SKM-1 (cell line): ENCODE results near the gene ZDHHC3.

Experiments
- DNase-seq: peaks from one replicate; lab custom pipeline; 2025; ENCODE audit not compliant: unreplicated experiment; lab: John Stamatoyannopoulos, UW

Gene ZDHHC3

DNA sequence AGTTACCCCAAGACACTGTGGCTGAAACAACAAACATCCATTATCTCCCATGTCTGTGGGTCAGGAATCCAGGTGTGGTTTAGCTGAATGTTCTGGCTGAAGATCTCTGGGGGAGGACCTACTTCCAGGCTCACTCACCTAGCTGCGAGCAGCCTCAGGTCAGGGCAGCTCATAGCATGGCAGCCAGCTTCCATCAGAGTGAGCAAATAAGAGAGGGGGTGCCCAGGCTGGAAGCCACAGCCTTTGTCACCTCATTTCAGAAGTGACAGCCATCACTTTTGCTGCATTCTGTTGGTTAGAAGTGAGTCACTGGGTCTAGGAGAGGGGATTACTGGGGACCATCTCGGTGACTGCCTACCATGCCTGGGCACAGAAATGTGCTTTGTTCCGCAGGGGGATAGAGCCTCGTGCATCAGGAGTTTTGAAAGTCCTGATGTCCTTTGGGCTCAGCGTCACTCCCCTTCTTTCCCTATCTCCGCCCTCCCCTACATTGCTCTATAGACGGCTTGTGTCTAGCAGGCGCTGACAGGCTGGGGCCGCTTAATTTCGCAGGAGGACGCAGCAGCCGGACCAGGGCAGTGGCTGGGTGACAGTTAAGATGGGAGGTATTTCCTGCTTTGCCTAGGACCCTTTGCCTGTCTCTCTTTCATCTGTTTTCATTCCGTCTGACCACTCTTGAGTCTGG is 76.1 kb downstream of the ZDHHC3 start:
- no peak for DNase-seq

DNA sequence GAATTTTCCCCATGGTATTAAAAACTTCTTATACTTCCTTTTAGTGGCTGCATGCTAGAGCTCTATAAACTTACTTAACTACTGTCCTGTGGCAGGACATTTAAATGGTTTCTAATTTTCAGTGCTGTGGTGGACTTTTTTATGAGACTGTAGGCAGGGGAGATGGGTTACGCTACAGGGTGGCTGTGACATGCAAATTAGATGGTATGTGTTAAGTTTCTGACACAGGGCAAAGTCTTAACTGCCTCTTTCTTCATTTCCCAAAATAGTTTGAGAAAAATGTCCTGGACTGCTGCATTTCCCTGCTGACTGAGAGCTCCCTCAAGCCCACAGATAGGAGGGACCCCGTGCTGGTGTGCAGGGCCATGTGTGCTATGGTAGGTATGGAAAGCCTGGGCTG is 79.5 kb downstream of the ZDHHC3 start:
- no peak for DNase-seq

GRCh38 chr3:44894485-44894884 is 81.5 kb downstream of the ZDHHC3 start:
- no peak for DNase-seq

DNA sequence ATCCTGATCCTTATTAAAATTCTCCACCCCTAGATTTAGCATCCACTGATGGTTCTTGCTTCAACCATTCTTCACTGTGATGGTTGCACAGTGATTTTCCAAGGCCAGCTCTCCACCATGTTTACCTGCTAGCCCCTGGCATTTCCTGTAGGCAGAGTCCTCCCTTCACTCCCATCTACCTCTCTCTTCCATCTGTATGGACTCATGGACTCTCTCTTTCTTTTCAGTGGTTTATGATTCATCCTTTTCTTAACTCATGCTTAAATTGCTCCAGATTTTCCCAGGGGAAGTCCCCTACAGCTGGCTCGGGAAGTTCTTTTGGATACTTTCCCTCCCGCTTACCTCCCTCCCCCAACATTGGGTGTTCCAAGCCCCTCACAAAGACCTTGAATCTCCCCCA is 82.9 kb downstream of the ZDHHC3 start:
- DNase-seq, result no peak

GRCh38 chr3:44892689-44893088 is 83.3 kb downstream of the ZDHHC3 start:
- DNase-seq, result no peak

DNA sequence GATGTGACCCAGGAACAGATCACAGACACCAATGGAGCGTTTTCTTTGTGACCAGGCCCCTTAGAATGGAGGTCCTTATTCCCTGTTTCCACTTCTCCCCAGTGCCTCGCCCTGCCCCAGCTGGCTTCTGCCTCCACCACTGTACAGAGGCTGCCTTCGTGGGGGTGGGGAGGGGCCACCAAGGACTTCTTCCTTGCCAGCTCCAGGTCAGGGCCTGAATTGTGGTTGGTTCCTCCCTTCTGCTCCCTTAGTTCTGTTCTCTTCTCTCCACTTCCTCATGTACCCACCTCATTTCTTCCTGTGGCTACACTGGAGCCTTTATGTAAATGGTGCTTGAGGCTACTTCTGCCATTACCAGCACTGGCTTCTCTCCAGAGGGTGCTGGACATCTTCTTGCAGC is 85.1 kb downstream of the ZDHHC3 start:
- peak; percentile 68 for DNase-seq

DNA sequence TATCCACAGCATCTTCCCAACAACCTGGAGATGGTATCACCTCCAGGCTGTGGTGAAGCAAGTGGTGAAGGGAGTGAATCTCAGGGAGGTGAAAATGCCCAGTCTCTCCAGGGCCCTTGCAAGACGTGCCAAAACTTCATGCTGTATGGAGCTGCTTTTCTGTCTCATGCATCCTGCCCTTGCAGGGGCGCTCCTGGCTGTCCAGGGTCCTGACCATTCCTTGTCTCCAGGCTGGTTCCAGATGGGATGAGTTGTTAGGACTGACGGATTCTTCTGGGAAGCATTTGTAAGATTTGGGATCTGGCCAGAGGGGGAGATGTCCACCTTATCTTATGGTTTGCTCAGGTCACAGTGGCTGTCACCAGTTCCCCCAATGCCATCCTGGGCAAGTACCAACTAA is 85.7 kb downstream of the ZDHHC3 start:
- DNase-seq, result no peak

DNA sequence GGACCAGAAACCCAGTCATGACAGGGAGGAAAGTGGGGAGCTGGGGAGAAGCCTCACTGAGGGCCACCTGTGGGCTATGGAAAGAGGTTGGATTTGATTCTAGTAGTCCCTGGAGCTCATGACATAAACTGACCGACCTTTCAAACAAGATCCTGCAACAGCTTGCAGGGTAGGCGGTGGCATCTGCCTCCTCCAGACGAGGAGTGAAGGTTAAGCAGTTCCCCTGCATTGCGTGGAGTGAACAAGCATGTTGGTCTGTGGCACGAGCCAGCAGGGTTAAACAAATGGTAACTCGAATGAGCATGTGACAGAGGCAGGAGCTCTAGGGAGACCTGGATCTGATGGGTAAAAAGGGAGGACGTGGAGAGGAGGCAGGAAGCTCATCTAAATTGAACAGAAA is 88.9 kb downstream of the ZDHHC3 start:
- no peak for DNase-seq

- DNase-seq, result no peak
Measured at GRCh38 chr3:44886561-44886960, 89.4 kb downstream of the ZDHHC3 start.

DNA sequence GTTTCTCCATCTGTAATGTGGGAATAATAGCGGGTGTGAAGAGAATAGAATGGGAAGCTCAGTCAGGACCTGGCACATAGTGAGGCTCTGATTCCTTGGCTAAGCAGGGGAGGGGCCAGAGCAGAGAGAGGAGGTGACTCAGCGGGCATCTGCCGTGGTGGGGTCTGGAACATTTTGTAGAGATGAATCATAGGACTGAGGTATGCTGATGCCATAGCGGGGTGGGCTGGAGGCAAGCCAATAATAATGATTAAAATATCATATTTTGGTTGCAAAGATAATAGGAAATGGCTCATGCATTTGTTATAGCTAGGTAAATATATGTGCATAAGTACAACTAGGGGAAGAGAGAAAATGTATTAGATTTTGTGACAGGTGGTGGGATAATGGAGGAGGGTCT is 90.4 kb downstream of the ZDHHC3 start:
- DNase-seq, result no peak

GRCh38 chr3:44883999-44884431 is 92.0 kb downstream of the ZDHHC3 start:
- DNase-seq, result no peak

DNA sequence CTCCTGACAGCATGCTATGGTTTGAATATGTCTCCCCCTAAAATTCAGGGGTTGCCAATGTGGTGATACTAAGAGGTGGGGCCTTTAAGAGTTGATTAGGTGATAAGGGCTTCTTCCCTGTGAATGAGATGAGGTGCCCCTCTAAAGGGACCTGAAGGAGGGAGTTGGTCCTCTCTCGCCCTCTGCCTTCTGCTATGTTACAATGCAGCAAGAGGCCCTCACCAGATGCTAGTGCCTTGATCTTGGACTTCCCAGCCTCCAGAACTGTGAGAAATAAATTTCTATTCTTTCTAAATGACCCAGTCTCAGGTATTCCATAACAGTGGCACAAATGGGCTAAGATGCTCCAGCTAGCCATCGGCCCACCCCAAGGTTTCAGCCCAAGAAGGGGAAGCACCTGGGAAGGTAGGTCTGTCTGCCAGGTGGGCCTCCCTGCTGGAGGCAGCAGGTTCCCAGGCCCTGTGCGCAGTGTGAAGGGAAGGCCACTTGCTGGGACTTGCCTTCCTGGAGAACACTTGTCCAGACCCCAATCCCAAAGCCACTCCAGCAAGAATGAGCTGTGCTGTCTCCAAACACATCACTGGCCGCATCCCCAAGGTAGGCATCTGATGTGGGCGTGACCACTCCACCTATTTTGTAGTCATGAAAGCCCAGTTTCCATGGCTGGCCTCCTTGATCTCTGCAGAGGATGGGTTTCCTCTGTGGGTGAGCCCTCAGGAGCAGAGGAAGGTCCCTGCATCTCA is 92.6 kb downstream of the ZDHHC3 start:
- DNase-seq, result no peak

- DNase-seq, result no peak
Measured at GRCh38 chr3:44880284-44880683, 95.7 kb downstream of the ZDHHC3 start.

DNA sequence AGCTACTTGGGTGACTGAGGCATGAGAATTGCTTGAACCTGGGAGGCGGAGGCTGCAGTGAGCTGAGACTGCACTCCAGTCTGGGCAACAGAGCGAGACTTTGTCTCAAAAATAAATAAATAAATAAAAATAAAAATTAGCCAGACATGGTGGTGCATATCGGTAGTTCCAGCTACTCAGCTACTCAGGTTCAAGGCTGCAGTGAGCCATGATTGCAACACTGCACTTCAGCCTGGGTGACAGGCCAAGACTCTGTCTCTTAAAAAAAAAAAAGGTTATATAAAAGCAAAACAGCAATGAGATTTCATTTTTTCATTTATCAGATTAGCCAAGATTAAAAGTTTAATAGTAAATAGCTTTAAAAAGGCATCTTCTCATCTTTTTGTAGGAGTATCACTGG is 98.6 kb downstream of the ZDHHC3 start:
- DNase-seq, result no peak

GRCh38 chr3:44875596-44875995 is 100.4 kb downstream of the ZDHHC3 start:
- DNase-seq, result no peak
